Keratinocyte (primary cell): ENCODE measurements around the gene SLC35B2. TPM values are rescaled to one million over a fixed set of nuclear protein-coding genes. Genes with fewer than 3 reads are reported as not detected.

Experiments
- DNase-seq: peaks from one replicate; pipeline ENCODE4 v3.0.0-alpha.2; 2011; ENCODE audit warnings: low read depth, missing footprints, low spot score
- FAIRE-seq: peaks from 2 replicates; lab custom pipeline; 2011; peaks lifted over from hg19 to GRCh38; lab: Jason Lieb, UNC
- H2AFZ ChIP-seq: 2 replicates; pipeline ENCODE4 v1.6.0; 2012; ENCODE audit warnings: low read length, control low read depth, inconsistent platforms; ENCODE audit not compliant: control insufficient read depth
- H3K27ac ChIP-seq: 2 replicates; pipeline ENCODE4 v1.5.1; 2011; ENCODE audit warnings: low read length; ENCODE audit not compliant: control insufficient read depth, insufficient read depth
- H3K27me3 ChIP-seq: 3 replicates; pipeline ENCODE4 v1.6.0; 2011; ENCODE audit warnings: low read length; ENCODE audit not compliant: control insufficient read depth, insufficient read depth; ENCODE audit errors: extremely low read depth
- H3K36me3 ChIP-seq, 2 experiments: 2 replicates in 1 of 2; 3 replicates in 1 of 2; pipeline ENCODE4 v1.5.1; 2011; ENCODE audit warnings: low read length in 2 of 2, mild to moderate bottlenecking in 1 of 2; ENCODE audit not compliant: control insufficient read depth in 2 of 2, insufficient read depth in 2 of 2; ENCODE audit errors: extremely low read depth in 1 of 2
- H3K4me1 ChIP-seq: 3 replicates; pipeline ENCODE4 v1.5.1; 2011; ENCODE audit warnings: low read length; ENCODE audit not compliant: control insufficient read depth, insufficient read depth; ENCODE audit errors: extremely low read depth
- H3K4me2 ChIP-seq: 3 replicates; pipeline ENCODE4 v1.6.0; 2011; ENCODE audit warnings: low read depth, low read length; ENCODE audit not compliant: control insufficient read depth, insufficient read depth; ENCODE audit errors: extremely low read depth
- H3K4me3 ChIP-seq, 3 experiments: fragments of 200-600 bp in 1 of 3; sonication (generic) in 1 of 3; 2 replicates in 2 of 3; 3 replicates in 1 of 3; pipeline ENCODE4 v1.5.1; 2011 to 2016; ENCODE audit warnings: low read length in 3 of 3, mild to moderate bottlenecking in 3 of 3, control low read depth in 2 of 3, inconsistent platforms in 1 of 3, low read depth in 1 of 3, mixed read lengths in 1 of 3, mixed run types in 1 of 3, moderate library complexity in 1 of 3; ENCODE audit not compliant: control insufficient read depth in 2 of 3, insufficient read depth in 2 of 3; ENCODE audit errors: extremely low read depth in 1 of 3
- H3K79me2 ChIP-seq: 2 replicates; pipeline ENCODE4 v1.6.0; 2012; ENCODE audit warnings: low read length; ENCODE audit not compliant: control insufficient read depth, insufficient read depth
- H3K9ac ChIP-seq: 3 replicates; pipeline ENCODE4 v1.6.0; 2011; ENCODE audit warnings: low read length; ENCODE audit not compliant: control insufficient read depth, insufficient read depth; ENCODE audit errors: extremely low read depth
- H3K9me1 ChIP-seq: 3 replicates; pipeline ENCODE4 v1.6.0; 2011; ENCODE audit warnings: low read length; ENCODE audit not compliant: control insufficient read depth, insufficient read depth; ENCODE audit errors: extremely low read depth
- H3K9me3 ChIP-seq: 2 replicates; pipeline ENCODE4 v1.5.1; 2012; ENCODE audit warnings: low read depth, low read length; ENCODE audit not compliant: control insufficient read depth
- H4K20me1 ChIP-seq: 3 replicates; pipeline ENCODE4 v1.6.0; 2011; ENCODE audit warnings: low read length; ENCODE audit not compliant: control insufficient read depth, insufficient read depth; ENCODE audit errors: extremely low read depth
- EZH2 ChIP-seq: IDR thresholded peaks from one replicate; pipeline ENCODE4 v1.6.1; 2012; ENCODE audit warnings: inconsistent platforms, mild to moderate bottlenecking, low read length, moderate library complexity
- dilution Hi-C: fragments of 300-500 bp; cut with MboI; formaldehyde crosslinking; loops from one replicate; pipeline ENCODE4 v1.7.0; 2020; ENCODE audit warnings: low sequenced_read_pairs; ENCODE audit not compliant: extremely low pct_ligation_motif_present
- polyA plus RNA-seq, 5 experiments: library from polyadenylated mRNA; depleted of rRNA in 3 of 5; stranded (reverse) in 3 of 5; stranded (forward) in 1 of 5; unstranded in 1 of 5; fragments of >200 nt; gene quantifications; 1 replicate in 1 of 5; 2 replicates in 3 of 5; 3 replicates in 1 of 5; pipeline versions ENCODE4 v1.2.1 to v1.2.3, GENCODE V29; 2011 to 2012; ENCODE audit warnings: missing spikeins in 2 of 5, low read depth in 1 of 5, low replicate concordance in 1 of 5
- TF ChIP-seq, protein P1 (sequence below), 3 experiments: IDR thresholded peaks in 1 of 3; conservative IDR thresholded peaks in 1 of 3; optimal IDR thresholded peaks in 1 of 3; 2 replicates in 2 of 3; 3 replicates in 1 of 3; pipeline versions ENCODE3 to v1.5.1; 2011; ENCODE audit warnings: low read length in 3 of 3, mild to moderate bottlenecking in 3 of 3, moderate library complexity in 2 of 3, control low read depth in 1 of 3, inconsistent platforms in 1 of 3; ENCODE audit not compliant: insufficient read depth in 2 of 3; ENCODE audit errors: extremely low read depth in 1 of 3

SLC35B2 gene
- polyA plus RNA-seq, 1 donor (not counting 4 experiments of a cell fraction or from before 2014, with no cell fraction given), result 69.9 TPM

DNA sequence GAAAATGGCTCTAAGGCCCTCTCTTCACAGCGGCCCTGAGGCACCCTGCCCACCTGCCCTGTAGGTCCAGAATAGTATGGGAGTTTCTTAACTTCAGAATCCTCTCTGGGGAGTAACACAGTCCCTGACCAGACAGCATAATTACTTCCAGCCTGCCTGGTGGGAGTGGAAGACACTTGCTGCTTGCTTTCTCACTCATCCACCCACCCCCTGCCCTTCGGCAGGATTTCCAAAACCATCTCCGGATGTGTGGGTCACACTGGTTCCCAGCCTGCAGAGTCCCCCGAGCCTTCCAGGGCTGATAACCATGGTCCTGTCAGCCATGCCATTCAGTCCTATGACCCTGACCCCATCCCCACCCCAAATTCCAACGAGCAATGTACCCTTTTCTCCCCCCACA is 28.5 kb downstream of the SLC35B2 start:
- dilution Hi-C loops, result no loop called here
- Histone ChIP-seq H3K9me3 (no peaks in the 10 kb centered on the region), H3K9ac (no peak overlapping the region), H3K79me2 (peaks cover 22% of the 10 kb centered on the region), H3K27me3 (no peaks in the 10 kb centered on the region), H3K4me2 (no peak overlapping the region), H3K4me1 (peaks cover 34% of the 10 kb centered on the region), H4K20me1 (no peaks in the 10 kb centered on the region), H2AFZ (no peak overlapping the region), H3K4me3 (no peak overlapping the region), H3K9me1 (no peaks in the 10 kb centered on the region), H3K27ac (no peak overlapping the region), H3K36me3 (peaks cover 14 to 29% of the 10 kb centered on the region in 2 experiments)
- FAIRE-seq (no peak), DNase-seq (no peak)
- TF ChIP-seq, protein P1, sequence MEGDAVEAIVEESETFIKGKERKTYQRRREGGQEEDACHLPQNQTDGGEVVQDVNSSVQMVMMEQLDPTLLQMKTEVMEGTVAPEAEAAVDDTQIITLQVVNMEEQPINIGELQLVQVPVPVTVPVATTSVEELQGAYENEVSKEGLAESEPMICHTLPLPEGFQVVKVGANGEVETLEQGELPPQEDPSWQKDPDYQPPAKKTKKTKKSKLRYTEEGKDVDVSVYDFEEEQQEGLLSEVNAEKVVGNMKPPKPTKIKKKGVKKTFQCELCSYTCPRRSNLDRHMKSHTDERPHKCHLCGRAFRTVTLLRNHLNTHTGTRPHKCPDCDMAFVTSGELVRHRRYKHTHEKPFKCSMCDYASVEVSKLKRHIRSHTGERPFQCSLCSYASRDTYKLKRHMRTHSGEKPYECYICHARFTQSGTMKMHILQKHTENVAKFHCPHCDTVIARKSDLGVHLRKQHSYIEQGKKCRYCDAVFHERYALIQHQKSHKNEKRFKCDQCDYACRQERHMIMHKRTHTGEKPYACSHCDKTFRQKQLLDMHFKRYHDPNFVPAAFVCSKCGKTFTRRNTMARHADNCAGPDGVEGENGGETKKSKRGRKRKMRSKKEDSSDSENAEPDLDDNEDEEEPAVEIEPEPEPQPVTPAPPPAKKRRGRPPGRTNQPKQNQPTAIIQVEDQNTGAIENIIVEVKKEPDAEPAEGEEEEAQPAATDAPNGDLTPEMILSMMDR (optimal IDR thresholded peaks at IDR 0.05 in 1 of 3, IDR thresholded peaks at IDR 0.05 in 1 of 3, conservative IDR thresholded peaks at IDR 0.05 in 1 of 3; ENCODE audit: extremely low read depth in 1 of 3, insufficient read depth in 2 of 3, low read length in 3 of 3), result no peak
- no peak for TF ChIP-seq EZH2

DNA sequence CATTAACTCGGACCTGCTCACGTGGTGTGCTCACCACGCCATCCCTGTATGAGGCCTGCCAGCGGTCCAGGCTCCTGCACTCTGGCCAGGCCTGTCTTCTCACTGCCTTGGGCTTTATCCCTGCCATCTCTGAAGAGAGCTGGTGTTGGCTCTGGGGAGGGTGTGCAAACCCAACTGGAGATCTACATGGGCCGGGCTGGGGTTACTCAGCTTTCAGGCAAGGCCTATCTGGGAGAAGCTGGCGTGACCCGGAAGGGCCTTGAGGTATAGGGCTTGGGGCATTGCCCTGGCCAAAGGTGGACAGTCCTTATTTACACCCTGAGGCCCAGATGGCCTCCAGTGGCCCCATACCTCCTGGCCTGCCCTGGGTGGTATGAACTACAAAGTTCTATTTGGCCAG is 28.9 kb downstream of the SLC35B2 start:
- H3K27me3 ChIP-seq, result no peaks in the 10 kb centered on the region
- no peak overlapping the region for H3K4me2 ChIP-seq
- H3K36me3 ChIP-seq, result peaks cover 14 to 29% of the 10 kb centered on the region in 2 experiments
- DNase-seq, result no peak
- no peak overlapping the region for H3K27ac ChIP-seq
- no peak overlapping the region for H2AFZ ChIP-seq
- no peak overlapping the region for H3K4me3 ChIP-seq
- H3K9me3 ChIP-seq, result no peaks in the 10 kb centered on the region
- H3K79me2 ChIP-seq, result peaks cover 22% of the 10 kb centered on the region
- no peak for TF ChIP-seq EZH2
- TF ChIP-seq, protein P1 (optimal IDR thresholded peaks at IDR 0.05 in 1 of 3, IDR thresholded peaks at IDR 0.05 in 1 of 3, conservative IDR thresholded peaks at IDR 0.05 in 1 of 3; ENCODE audit: extremely low read depth in 1 of 3, insufficient read depth in 2 of 3, low read length in 3 of 3), result no peak
- H3K4me1 ChIP-seq, result peaks cover 34% of the 10 kb centered on the region
- no peaks in the 10 kb centered on the region for H4K20me1 ChIP-seq
- FAIRE-seq, result no peak
- dilution Hi-C loops, result no loop called here
- H3K9me1 ChIP-seq, result no peaks in the 10 kb centered on the region
- no peak overlapping the region for H3K9ac ChIP-seq
